Mucosa of descending colon (tissue), 3 donors: Measurements from ENCODE around the gene LRRC4. TPM values are rescaled to one million over a fixed set of nuclear protein-coding genes. Genes with fewer than 3 reads are reported as not detected.

Source experiments
- ATAC-seq: fragments of 200-7000 bp; cut with Tn5 transposase; one replicate; pipeline ENCODE4 v1.9.1; 2020; ENCODE audit warnings: mild to moderate bottlenecking, moderate library complexity
- DNase-seq, 3 donors: peaks; one replicate each; pipeline ENCODE4 v3.0.0-alpha.2; 2020
- H3K36me3 ChIP-seq: fragments of 200-600 bp; one replicate; pipeline ENCODE4 v1.8.0; 2021; ENCODE audit warnings: low read depth, mild to moderate bottlenecking
- H3K4me1 ChIP-seq: fragments of 200-600 bp; one replicate; pipeline ENCODE4 v1.8.0; 2021; ENCODE audit warnings: low read depth, mild to moderate bottlenecking
- H3K4me3 ChIP-seq: fragments of 200-600 bp; one replicate; pipeline ENCODE4 v1.8.0; 2021; ENCODE audit warnings: mild to moderate bottlenecking
- H3K9me3 ChIP-seq: fragments of 200-600 bp; one replicate; pipeline ENCODE4 v1.8.0; 2021; ENCODE audit warnings: mild to moderate bottlenecking
- CTCF ChIP-seq: fragments of 200-600 bp; IDR thresholded peaks from one replicate; pipeline ENCODE4 v1.8.0; 2022; ENCODE audit warnings: antibody characterized with exemption, mild to moderate bottlenecking
- intact Hi-C, 2 donors: fragments of 100-400 bp; cut with DNase I in 1 of 2; cut with micrococcal nuclease in 1 of 2; formaldehyde crosslinking; loops; one replicate each; pipeline versions ENCODE4 v1.11.0 to v1.11.1; 2022; cut with DNase I, micrococcal nuclease
- long read RNA-seq, 2 donors: library from polyadenylated mRNA; unstranded; transcript quantifications; one replicate each; pipeline ENCODE4 v2.0.0, GENCODE V29; 2019 to 2021
- total RNA-seq, 3 donors: library from RNA; stranded (reverse); fragmentation: NEBNext Ultra II Directional in 2 of 3; extraction: Animal tissue kit (Norgen Biotek cat#: 25700) in 2 of 3; gene quantifications; one replicate each; pipeline versions ENCODE4 v1.2.1 to v1.2.4, GENCODE V29; 2021 to 2023
- donor health status: DM: no; HTN: no; CAD: no; lungs with moderate emphysema.
- donor health status: DM: no; HTN: no; CAD: no.
- donor health status: DM: no; HTN: yes; CAD: no.

The LRRC4 gene
- 1 to 10 TPM in 2 of 3 donors, under 1 TPM in 1; 0.26 to 7.6 (median 1.1) TPM for total RNA-seq
- long read RNA-seq, donor 1, partial matches to known transcripts, result 0 of 1 reads
- long read RNA-seq, donor 1, other reads (novel, unspliced or antisense), result 0 of 1 reads
- long read RNA-seq, donor 2, result 0 reads

GRCh38 chr7:128030654-128031611 is at the start of gene LRRC4:
LRRC4 (minus strand) TSS chr7:128031437; CDS start chr7:128030640, 797 bp downstream.
- H3K36me3 ChIP-seq, result no peaks in the 10 kb centered on the region
- peak; percentile 41 to 66 (median 61) for DNase-seq
- H3K4me3 ChIP-seq, result no peak within 1 kb of the TSS
- peak; percentile 56 for ATAC-seq
- H3K4me1 ChIP-seq, result peaks cover 9% of the 10 kb centered on the region
- no peak for TF ChIP-seq CTCF
- H3K9me3 ChIP-seq, result no peaks in the 10 kb centered on the region
- intact Hi-C loops, result no loop called here

- Histone ChIP-seq H3K4me1 (peaks cover 9% of the 10 kb centered on the region), H3K4me3 (no peak overlapping the region), H3K36me3 (no peaks in the 10 kb centered on the region), H3K9me3 (no peaks in the 10 kb centered on the region)
- intact Hi-C loops, result no loop called here
- no peak for DNase-seq
- no peak for ATAC-seq
- TF ChIP-seq CTCF, result no peak
These were observed 48.9 kb upstream of the LRRC4 start for GRCh38 chr7:128080169-128080568.

- H3K4me1 ChIP-seq, result peaks cover 9% of the 10 kb centered on the region
- no peak overlapping the region for H3K4me3 ChIP-seq
- intact Hi-C loops, result no loop called here
- H3K9me3 ChIP-seq, result no peaks in the 10 kb centered on the region
- H3K36me3 ChIP-seq, result no peaks in the 10 kb centered on the region
- no peak for TF ChIP-seq CTCF
- ATAC-seq (no peak), DNase-seq (no peak)
These were observed 47.1 kb upstream of the LRRC4 start for GRCh38 chr7:128078309-128078708.

- no peak for TF ChIP-seq CTCF
- intact Hi-C loops, result no loop called here
- Histone ChIP-seq H3K4me1 (peaks cover 9% of the 10 kb centered on the region), H3K9me3 (no peaks in the 10 kb centered on the region), H3K36me3 (no peaks in the 10 kb centered on the region), H3K4me3 (no peak overlapping the region)
- ATAC-seq (peak; percentile 82), DNase-seq (peak; percentile 81 to 90 (median 88))
These were observed 45.6 kb upstream of the LRRC4 start for GRCh38 chr7:128076796-128077271.

- intact Hi-C loops, result no loop called here
- no peak overlapping the region for H3K4me3 ChIP-seq
- no peak for ATAC-seq
- peaks cover 9% of the 10 kb centered on the region for H3K4me1 ChIP-seq
- no peak for DNase-seq
- no peaks in the 10 kb centered on the region for H3K36me3 ChIP-seq
- H3K9me3 ChIP-seq, result no peaks in the 10 kb centered on the region
- no peak for TF ChIP-seq CTCF
These were observed 45.1 kb upstream of the LRRC4 start for GRCh38 chr7:128076196-128076795.
